Keratinocyte (primary cell): ENCODE data around the gene SLC17A7. TPM values are rescaled to one million over a fixed set of nuclear protein-coding genes. Genes with fewer than 3 reads are reported as not detected.

Experiments
- DNase-seq: peaks from one replicate; pipeline ENCODE4 v3.0.0-alpha.2; 2011; ENCODE audit warnings: low read depth, missing footprints, low spot score
- FAIRE-seq: peaks from 2 replicates; lab custom pipeline; 2011; peaks lifted over from hg19 to GRCh38; lab: Jason Lieb, UNC
- H2AFZ ChIP-seq: 2 replicates; pipeline ENCODE4 v1.6.0; 2012; ENCODE audit warnings: low read length, control low read depth, inconsistent platforms; ENCODE audit not compliant: control insufficient read depth
- H3K27ac ChIP-seq: 2 replicates; pipeline ENCODE4 v1.5.1; 2011; ENCODE audit warnings: low read length; ENCODE audit not compliant: control insufficient read depth, insufficient read depth
- H3K27me3 ChIP-seq: 3 replicates; pipeline ENCODE4 v1.6.0; 2011; ENCODE audit warnings: low read length; ENCODE audit not compliant: control insufficient read depth, insufficient read depth; ENCODE audit errors: extremely low read depth
- H3K36me3 ChIP-seq, 2 experiments: 2 replicates in 1 of 2; 3 replicates in 1 of 2; pipeline ENCODE4 v1.5.1; 2011; ENCODE audit warnings: low read length in 2 of 2, mild to moderate bottlenecking in 1 of 2; ENCODE audit not compliant: control insufficient read depth in 2 of 2, insufficient read depth in 2 of 2; ENCODE audit errors: extremely low read depth in 1 of 2
- H3K4me1 ChIP-seq: 3 replicates; pipeline ENCODE4 v1.5.1; 2011; ENCODE audit warnings: low read length; ENCODE audit not compliant: control insufficient read depth, insufficient read depth; ENCODE audit errors: extremely low read depth
- H3K4me2 ChIP-seq: 3 replicates; pipeline ENCODE4 v1.6.0; 2011; ENCODE audit warnings: low read depth, low read length; ENCODE audit not compliant: control insufficient read depth, insufficient read depth; ENCODE audit errors: extremely low read depth
- H3K4me3 ChIP-seq, 3 experiments: fragments of 200-600 bp in 1 of 3; sonication (generic) in 1 of 3; 2 replicates in 2 of 3; 3 replicates in 1 of 3; pipeline ENCODE4 v1.5.1; 2011 to 2016; ENCODE audit warnings: low read length in 3 of 3, mild to moderate bottlenecking in 3 of 3, control low read depth in 2 of 3, inconsistent platforms in 1 of 3, low read depth in 1 of 3, mixed read lengths in 1 of 3, mixed run types in 1 of 3, moderate library complexity in 1 of 3; ENCODE audit not compliant: control insufficient read depth in 2 of 3, insufficient read depth in 2 of 3; ENCODE audit errors: extremely low read depth in 1 of 3
- H3K79me2 ChIP-seq: 2 replicates; pipeline ENCODE4 v1.6.0; 2012; ENCODE audit warnings: low read length; ENCODE audit not compliant: control insufficient read depth, insufficient read depth
- H3K9ac ChIP-seq: 3 replicates; pipeline ENCODE4 v1.6.0; 2011; ENCODE audit warnings: low read length; ENCODE audit not compliant: control insufficient read depth, insufficient read depth; ENCODE audit errors: extremely low read depth
- H3K9me1 ChIP-seq: 3 replicates; pipeline ENCODE4 v1.6.0; 2011; ENCODE audit warnings: low read length; ENCODE audit not compliant: control insufficient read depth, insufficient read depth; ENCODE audit errors: extremely low read depth
- H3K9me3 ChIP-seq: 2 replicates; pipeline ENCODE4 v1.5.1; 2012; ENCODE audit warnings: low read depth, low read length; ENCODE audit not compliant: control insufficient read depth
- H4K20me1 ChIP-seq: 3 replicates; pipeline ENCODE4 v1.6.0; 2011; ENCODE audit warnings: low read length; ENCODE audit not compliant: control insufficient read depth, insufficient read depth; ENCODE audit errors: extremely low read depth
- EZH2 ChIP-seq: IDR thresholded peaks from one replicate; pipeline ENCODE4 v1.6.1; 2012; ENCODE audit warnings: inconsistent platforms, mild to moderate bottlenecking, low read length, moderate library complexity
- dilution Hi-C: fragments of 300-500 bp; cut with MboI; formaldehyde crosslinking; loops from one replicate; pipeline ENCODE4 v1.7.0; 2020; ENCODE audit warnings: low sequenced_read_pairs; ENCODE audit not compliant: extremely low pct_ligation_motif_present
- polyA plus RNA-seq, 5 experiments: library from polyadenylated mRNA; depleted of rRNA in 3 of 5; stranded (reverse) in 3 of 5; stranded (forward) in 1 of 5; unstranded in 1 of 5; fragments of >200 nt; gene quantifications; 1 replicate in 1 of 5; 2 replicates in 3 of 5; 3 replicates in 1 of 5; pipeline versions ENCODE4 v1.2.1 to v1.2.3, GENCODE V29; 2011 to 2012; ENCODE audit warnings: missing spikeins in 2 of 5, low read depth in 1 of 5, low replicate concordance in 1 of 5
- TF ChIP-seq, protein P1 (sequence below), 3 experiments: IDR thresholded peaks in 1 of 3; conservative IDR thresholded peaks in 1 of 3; optimal IDR thresholded peaks in 1 of 3; 2 replicates in 2 of 3; 3 replicates in 1 of 3; pipeline versions ENCODE3 to v1.5.1; 2011; ENCODE audit warnings: low read length in 3 of 3, mild to moderate bottlenecking in 3 of 3, moderate library complexity in 2 of 3, control low read depth in 1 of 3, inconsistent platforms in 1 of 3; ENCODE audit not compliant: insufficient read depth in 2 of 3; ENCODE audit errors: extremely low read depth in 1 of 3

The SLC17A7 gene
- polyA plus RNA-seq, 1 donor (not counting 4 experiments of a cell fraction or from before 2014, with no cell fraction given): 0.04 TPM

DNA sequence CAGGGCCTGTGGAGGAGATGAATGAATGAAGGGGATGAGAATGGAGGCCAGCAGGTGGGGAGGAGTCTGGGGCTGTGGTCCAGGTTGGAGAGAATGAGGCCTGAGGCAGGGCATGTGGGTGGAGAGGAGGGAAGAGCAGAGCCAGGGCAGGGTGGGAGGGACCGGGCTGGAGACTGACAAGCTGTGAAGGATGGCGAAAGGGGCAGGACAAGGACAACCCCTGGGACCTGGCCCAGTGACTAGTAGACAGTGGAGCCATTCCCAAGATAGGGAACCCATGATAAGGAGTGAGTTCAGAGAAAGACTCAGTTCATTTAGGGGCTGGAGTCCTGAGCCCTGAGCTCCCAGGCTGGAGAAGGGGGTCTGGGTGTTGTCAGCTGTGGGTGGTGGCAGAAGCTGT, 21.1 kb downstream of the SLC17A7 start:
- H3K27me3 ChIP-seq: peaks cover 67% of the 10 kb centered on the region
- no peak overlapping the region for H3K4me3 ChIP-seq
- no peaks in the 10 kb centered on the region for H3K9me3 ChIP-seq
- H3K9me1 ChIP-seq: no peaks in the 10 kb centered on the region
- no peaks in the 10 kb centered on the region for H3K79me2 ChIP-seq
- H3K36me3 ChIP-seq: no peaks in the 10 kb centered on the region
- no peaks in the 10 kb centered on the region for H3K4me1 ChIP-seq
- no peak for TF ChIP-seq EZH2
- TF ChIP-seq, protein P1, sequence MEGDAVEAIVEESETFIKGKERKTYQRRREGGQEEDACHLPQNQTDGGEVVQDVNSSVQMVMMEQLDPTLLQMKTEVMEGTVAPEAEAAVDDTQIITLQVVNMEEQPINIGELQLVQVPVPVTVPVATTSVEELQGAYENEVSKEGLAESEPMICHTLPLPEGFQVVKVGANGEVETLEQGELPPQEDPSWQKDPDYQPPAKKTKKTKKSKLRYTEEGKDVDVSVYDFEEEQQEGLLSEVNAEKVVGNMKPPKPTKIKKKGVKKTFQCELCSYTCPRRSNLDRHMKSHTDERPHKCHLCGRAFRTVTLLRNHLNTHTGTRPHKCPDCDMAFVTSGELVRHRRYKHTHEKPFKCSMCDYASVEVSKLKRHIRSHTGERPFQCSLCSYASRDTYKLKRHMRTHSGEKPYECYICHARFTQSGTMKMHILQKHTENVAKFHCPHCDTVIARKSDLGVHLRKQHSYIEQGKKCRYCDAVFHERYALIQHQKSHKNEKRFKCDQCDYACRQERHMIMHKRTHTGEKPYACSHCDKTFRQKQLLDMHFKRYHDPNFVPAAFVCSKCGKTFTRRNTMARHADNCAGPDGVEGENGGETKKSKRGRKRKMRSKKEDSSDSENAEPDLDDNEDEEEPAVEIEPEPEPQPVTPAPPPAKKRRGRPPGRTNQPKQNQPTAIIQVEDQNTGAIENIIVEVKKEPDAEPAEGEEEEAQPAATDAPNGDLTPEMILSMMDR (optimal IDR thresholded peaks at IDR 0.05 in 1 of 3, IDR thresholded peaks at IDR 0.05 in 1 of 3, conservative IDR thresholded peaks at IDR 0.05 in 1 of 3; ENCODE audit: extremely low read depth in 1 of 3, insufficient read depth in 2 of 3, low read length in 3 of 3): no peak
- no peak for DNase-seq
- no peak overlapping the region for H3K27ac ChIP-seq
- no peak overlapping the region for H2AFZ ChIP-seq
- FAIRE-seq: no peak
- no peak overlapping the region for H3K4me2 ChIP-seq
- dilution Hi-C loops: no loop called here
- no peaks in the 10 kb centered on the region for H4K20me1 ChIP-seq
- no peak overlapping the region for H3K9ac ChIP-seq

GRCh38 chr19:49419173-49419572, 22.2 kb downstream of the SLC17A7 start:
- Histone ChIP-seq H3K4me1 (no peaks in the 10 kb centered on the region), H3K9me1 (no peaks in the 10 kb centered on the region), H3K27me3 (peaks cover 59% of the 10 kb centered on the region), H3K9me3 (no peaks in the 10 kb centered on the region), H3K79me2 (no peaks in the 10 kb centered on the region), H3K9ac (no peak overlapping the region), H3K36me3 (no peaks in the 10 kb centered on the region), H3K27ac (no peak overlapping the region), H4K20me1 (no peaks in the 10 kb centered on the region), H3K4me2 (no peak overlapping the region), H3K4me3 (no peak overlapping the region), H2AFZ (no peak overlapping the region)
- no peak for TF ChIP-seq EZH2
- DNase-seq: no peak
- FAIRE-seq: no peak
- dilution Hi-C loops: no loop called here

DNA sequence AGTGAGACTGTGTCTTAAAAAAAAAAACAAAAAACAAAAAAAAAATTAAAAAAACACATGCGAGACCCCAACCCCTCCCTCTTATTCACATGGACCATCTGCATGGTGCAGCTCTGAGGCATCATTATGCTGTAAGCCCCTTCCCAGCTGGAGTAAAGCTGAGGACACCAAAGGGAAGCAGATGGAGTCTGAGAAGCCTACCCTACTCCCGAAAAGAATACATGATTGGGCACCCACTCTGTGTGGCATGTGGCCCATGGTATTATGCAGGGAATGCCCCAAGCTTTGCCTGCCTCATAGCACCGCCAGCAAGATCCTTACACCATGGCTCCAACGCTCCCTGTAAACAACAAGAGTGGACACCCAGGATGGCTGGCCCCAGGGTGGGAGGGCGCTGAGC, 22.8 kb downstream of the SLC17A7 start:
- DNase-seq (no peak), FAIRE-seq (no peak)
- H3K9me1 ChIP-seq: no peaks in the 10 kb centered on the region
- no peaks in the 10 kb centered on the region for H4K20me1 ChIP-seq
- H3K4me1 ChIP-seq: no peaks in the 10 kb centered on the region
- H3K79me2 ChIP-seq: no peaks in the 10 kb centered on the region
- H3K4me2 ChIP-seq: no peak overlapping the region
- TF ChIP-seq, protein P1 (optimal IDR thresholded peaks at IDR 0.05 in 1 of 3, IDR thresholded peaks at IDR 0.05 in 1 of 3, conservative IDR thresholded peaks at IDR 0.05 in 1 of 3; ENCODE audit: extremely low read depth in 1 of 3, insufficient read depth in 2 of 3, low read length in 3 of 3): no peak
- no peak for TF ChIP-seq EZH2
- H3K27ac ChIP-seq: no peak overlapping the region
- H2AFZ ChIP-seq: no peak overlapping the region
- H3K9me3 ChIP-seq: no peaks in the 10 kb centered on the region
- no peaks in the 10 kb centered on the region for H3K36me3 ChIP-seq
- H3K4me3 ChIP-seq: no peak overlapping the region
- no peak overlapping the region for H3K9ac ChIP-seq
- peaks cover 52% of the 10 kb centered on the region for H3K27me3 ChIP-seq
- dilution Hi-C loops: no loop called here
